ENCODE data around the gene SLC43A2.

SLC43A2 gene

GRCh38 chr17:1640329-1641064 is 11.9 kb upstream of the SLC43A2 start:
- no peak for DNase-seq (ENCODE audit: extremely low read depth, low read depth)
- TF ChIP-seq CTCF (IDR thresholded peaks at IDR 0.05; ENCODE audit: low read depth, low read length): no peak

DNA sequence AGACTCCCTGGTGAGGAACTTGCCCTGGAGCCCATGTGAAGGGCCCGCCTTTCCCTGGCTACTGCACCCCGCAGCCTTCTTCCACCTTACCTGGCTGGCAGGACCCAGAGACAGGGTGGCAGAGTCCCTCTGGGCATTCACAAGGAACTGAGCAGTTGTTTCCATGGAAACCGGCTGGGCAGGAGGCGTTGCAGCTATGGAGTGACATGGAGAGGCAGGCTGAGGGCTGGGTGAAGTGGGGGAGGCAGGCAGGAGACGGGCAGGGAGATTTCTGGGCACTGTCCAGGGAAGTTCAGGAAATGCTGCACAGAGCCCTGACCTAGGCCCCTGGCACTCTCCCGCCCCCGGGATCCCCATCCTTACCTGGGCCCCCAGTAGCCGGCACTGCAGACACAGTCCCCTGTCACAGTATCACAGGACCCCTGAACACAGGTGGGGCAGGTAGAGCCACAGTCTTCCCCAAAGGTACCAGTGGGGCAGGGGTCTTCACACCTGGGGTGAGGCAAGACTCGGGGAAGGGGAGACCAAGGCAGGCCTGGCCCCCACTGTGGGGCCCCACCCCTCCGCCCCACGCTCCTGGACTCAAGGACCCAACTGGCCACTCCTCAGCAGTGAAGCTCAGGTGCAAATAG is 11.0 kb upstream of the SLC43A2 start:
- TF ChIP-seq CTCF (IDR thresholded peaks at IDR 0.05; ENCODE audit: low read depth, low read length): no peak
- no peak for DNase-seq (ENCODE audit: extremely low read depth, low read depth)

DNA sequence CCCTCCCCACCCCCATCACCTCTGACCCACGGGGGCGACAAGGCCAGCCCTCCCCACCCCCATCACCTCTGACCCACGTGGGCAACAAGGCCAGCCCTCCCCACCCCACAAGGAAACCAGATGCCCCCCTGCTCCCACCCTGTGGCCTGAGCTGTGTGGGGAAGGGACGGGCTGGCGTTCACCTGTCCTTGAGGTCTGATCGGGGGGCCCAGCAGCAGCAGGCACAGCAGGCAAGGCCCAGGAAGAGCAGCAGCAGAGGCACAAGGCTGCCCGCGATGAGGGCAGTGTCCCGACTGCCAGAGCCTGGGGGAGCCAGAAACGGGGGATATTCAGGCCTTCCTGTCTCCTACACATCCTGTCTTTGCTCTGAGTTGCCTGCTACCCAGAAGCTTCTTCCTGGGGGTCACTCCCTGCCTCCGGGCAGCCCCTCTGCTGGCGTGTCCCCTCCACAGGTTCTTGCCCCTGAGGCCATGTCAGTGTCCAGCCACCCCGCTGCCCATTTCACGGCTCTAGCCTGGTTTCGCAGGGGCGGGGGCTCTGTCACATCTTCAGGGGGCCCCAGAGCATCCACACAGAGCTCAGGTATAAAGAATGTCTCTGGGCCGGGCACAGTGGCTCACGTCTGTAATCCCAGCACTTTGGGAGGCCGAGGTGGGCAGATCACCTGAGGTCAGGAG is 10.1 kb upstream of the SLC43A2 start:
- no peak for DNase-seq (ENCODE audit: extremely low read depth, low read depth)
- no peak for TF ChIP-seq CTCF (IDR thresholded peaks at IDR 0.05; ENCODE audit: low read depth, low read length)

- TF ChIP-seq CTCF (IDR thresholded peaks at IDR 0.05; ENCODE audit: low read depth, low read length): no peak
- DNase-seq (ENCODE audit: extremely low read depth, low read depth): no peak
Measured at GRCh38 chr17:1638171-1638590, 9.5 kb upstream of the SLC43A2 start.

- DNase-seq (ENCODE audit: extremely low read depth, low read depth): no peak
- TF ChIP-seq CTCF (IDR thresholded peaks at IDR 0.05; ENCODE audit: low read depth, low read length): no peak
Measured at GRCh38 chr17:1636732-1637285, 8.2 kb upstream of the SLC43A2 start.

GRCh38 chr17:1635675-1636465 is 7.2 kb upstream of the SLC43A2 start:
- no peak for TF ChIP-seq CTCF (IDR thresholded peaks at IDR 0.05; ENCODE audit: low read depth, low read length)
- no peak for DNase-seq (ENCODE audit: extremely low read depth, low read depth)
